ENCODE results near the gene SHC4. TPM values are rescaled to one million over a fixed set of nuclear protein-coding genes. Genes with fewer than 3 reads are reported as not detected.

SHC4 gene
- total RNA-seq, 1 experiment from 2014 or later, result 0.26 TPM

DNA sequence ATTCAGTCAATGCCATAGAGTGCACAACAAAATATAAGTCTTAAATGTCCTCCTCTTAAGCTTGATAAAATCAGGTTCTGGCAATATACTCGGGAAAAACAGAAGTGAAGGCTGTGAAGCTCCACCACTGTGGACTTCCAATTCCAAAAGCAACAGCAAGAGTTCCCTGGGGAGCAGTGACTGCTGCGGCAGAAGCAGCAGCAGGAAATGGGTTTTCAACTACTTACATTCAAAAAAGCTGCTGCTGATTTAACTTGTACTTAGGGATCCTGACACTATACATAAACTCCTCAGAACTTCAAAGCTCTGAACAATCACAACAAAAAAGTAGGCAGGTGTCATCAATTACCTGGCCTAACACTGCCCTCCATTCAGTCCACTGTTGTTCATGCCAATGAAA lies 157.6 kb downstream of the SHC4 start:
- ChIA-PET CTCF (interaction anchor here (0.5 to 1.7 kb wide), 8 partner anchors 16 to 1223 kb away, joined by 3 to 8 read pairs (median 3); partner anchors contain the start of gene SHC4), POLR2A (interaction anchor here (1.1 kb wide), 3 partner anchors 10 to 267 kb away, joined by 3 read pairs; partner anchors contain the start of gene FBN1)
- no peak for DNase-seq (ENCODE audit: unreplicated experiment)
- no peaks in the 10 kb centered on the region for H3K27me3 Mint-ChIP-seq (ENCODE audit: insufficient read depth, unreplicated experiment)
- peaks cover 12% of the 10 kb centered on the region for H3K36me3 Mint-ChIP-seq (ENCODE audit: insufficient read depth, unreplicated experiment)
- peaks cover 28% of the 10 kb centered on the region for H3K4me1 Mint-ChIP-seq (ENCODE audit: insufficient read depth, unreplicated experiment)
- TF ChIP-seq, protein P1, sequence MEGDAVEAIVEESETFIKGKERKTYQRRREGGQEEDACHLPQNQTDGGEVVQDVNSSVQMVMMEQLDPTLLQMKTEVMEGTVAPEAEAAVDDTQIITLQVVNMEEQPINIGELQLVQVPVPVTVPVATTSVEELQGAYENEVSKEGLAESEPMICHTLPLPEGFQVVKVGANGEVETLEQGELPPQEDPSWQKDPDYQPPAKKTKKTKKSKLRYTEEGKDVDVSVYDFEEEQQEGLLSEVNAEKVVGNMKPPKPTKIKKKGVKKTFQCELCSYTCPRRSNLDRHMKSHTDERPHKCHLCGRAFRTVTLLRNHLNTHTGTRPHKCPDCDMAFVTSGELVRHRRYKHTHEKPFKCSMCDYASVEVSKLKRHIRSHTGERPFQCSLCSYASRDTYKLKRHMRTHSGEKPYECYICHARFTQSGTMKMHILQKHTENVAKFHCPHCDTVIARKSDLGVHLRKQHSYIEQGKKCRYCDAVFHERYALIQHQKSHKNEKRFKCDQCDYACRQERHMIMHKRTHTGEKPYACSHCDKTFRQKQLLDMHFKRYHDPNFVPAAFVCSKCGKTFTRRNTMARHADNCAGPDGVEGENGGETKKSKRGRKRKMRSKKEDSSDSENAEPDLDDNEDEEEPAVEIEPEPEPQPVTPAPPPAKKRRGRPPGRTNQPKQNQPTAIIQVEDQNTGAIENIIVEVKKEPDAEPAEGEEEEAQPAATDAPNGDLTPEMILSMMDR (IDR thresholded peaks at IDR 0.05; ENCODE audit: unreplicated experiment), result no peak
- H3K9me3 Mint-ChIP-seq (ENCODE audit: unreplicated experiment), result no peaks in the 10 kb centered on the region
- H3K4me3 Mint-ChIP-seq (ENCODE audit: unreplicated experiment), result no peak overlapping the region
- BruUV-seq (replicated peaks), result no TSS peak
- no peak overlapping the region for H3K27ac Mint-ChIP-seq (ENCODE audit: low read depth, unreplicated experiment)
- intact Hi-C loops (cut with micrococcal nuclease), result no loop called here

DNA sequence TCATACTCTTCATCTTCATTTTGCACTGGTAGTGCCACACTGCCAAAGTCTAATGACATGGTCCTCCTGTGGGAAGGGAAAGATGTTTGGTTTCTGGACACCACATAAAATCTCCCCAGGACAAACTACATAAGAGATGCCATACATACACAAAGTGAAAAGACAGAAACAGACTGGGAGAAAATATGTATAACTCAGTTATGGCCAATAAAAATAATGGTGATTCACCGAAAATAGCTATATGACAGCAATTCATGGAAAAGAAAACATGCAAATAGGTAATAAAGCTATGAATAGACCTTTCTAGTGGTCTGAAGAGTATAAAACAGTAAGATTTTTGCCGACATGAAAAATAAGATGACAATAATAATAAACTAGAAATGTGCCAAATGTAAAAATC lies 158.1 kb downstream of the SHC4 start:
- intact Hi-C loops (cut with micrococcal nuclease), result no loop called here
- H3K4me3 Mint-ChIP-seq (ENCODE audit: unreplicated experiment), result no peak overlapping the region
- DNase-seq (ENCODE audit: unreplicated experiment), result no peak
- POLR2A ChIA-PET, result interaction anchor here (1.1 kb wide), 3 partner anchors 10 to 267 kb away, joined by 3 read pairs; partner anchors contain the start of gene FBN1
- TF ChIP-seq, protein P1 (IDR thresholded peaks at IDR 0.05; ENCODE audit: unreplicated experiment), result no peak
- H3K36me3 Mint-ChIP-seq (ENCODE audit: insufficient read depth, unreplicated experiment), result peaks cover 12% of the 10 kb centered on the region
- no peak overlapping the region for H3K27ac Mint-ChIP-seq (ENCODE audit: low read depth, unreplicated experiment)
- BruUV-seq (replicated peaks), result no TSS peak
- peaks cover 28% of the 10 kb centered on the region for H3K4me1 Mint-ChIP-seq (ENCODE audit: insufficient read depth, unreplicated experiment)
- no peaks in the 10 kb centered on the region for H3K9me3 Mint-ChIP-seq (ENCODE audit: unreplicated experiment)
- H3K27me3 Mint-ChIP-seq (ENCODE audit: insufficient read depth, unreplicated experiment), result no peaks in the 10 kb centered on the region
- CTCF ChIA-PET, result interaction anchor here (0.5 to 1.7 kb wide), 7 partner anchors 16 to 1223 kb away, joined by 3 to 8 read pairs (median 3); no protein-coding TSS in a partner anchor

DNA sequence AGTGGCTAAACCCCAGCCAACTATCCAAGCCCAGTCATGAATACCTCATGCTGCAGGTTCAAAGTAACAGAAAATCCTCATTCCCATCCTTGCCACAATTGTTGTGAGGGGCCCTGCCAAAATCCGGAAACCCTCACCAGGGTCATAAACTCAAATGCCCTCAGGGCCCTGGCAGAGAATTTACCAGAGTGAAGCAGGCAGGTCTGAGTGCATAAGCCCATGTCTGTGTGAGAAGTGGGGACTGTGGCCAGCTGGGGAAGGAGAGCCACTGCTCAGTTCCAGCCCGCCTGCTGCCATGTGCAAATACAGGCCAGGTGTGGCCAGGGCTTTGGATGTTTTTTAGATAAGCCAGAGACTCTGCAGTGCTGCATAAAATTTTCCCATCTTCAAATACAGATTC lies 159.8 kb downstream of the SHC4 start:
- POLR2A ChIA-PET, result interaction anchor here (1.6 kb wide), 1 partner anchor 81 kb away, joined by 6 read pairs; no protein-coding TSS in a partner anchor
- H3K36me3 Mint-ChIP-seq (ENCODE audit: insufficient read depth, unreplicated experiment), result peaks cover 12% of the 10 kb centered on the region
- no peak overlapping the region for H3K4me3 Mint-ChIP-seq (ENCODE audit: unreplicated experiment)
- no peak overlapping the region for H3K27ac Mint-ChIP-seq (ENCODE audit: low read depth, unreplicated experiment)
- intact Hi-C loops (cut with micrococcal nuclease), result no loop called here
- DNase-seq (ENCODE audit: unreplicated experiment), result no peak
- TF ChIP-seq, protein P1 (IDR thresholded peaks at IDR 0.05; ENCODE audit: unreplicated experiment), result no peak
- H3K9me3 Mint-ChIP-seq (ENCODE audit: unreplicated experiment), result no peaks in the 10 kb centered on the region
- peaks cover 20% of the 10 kb centered on the region for H3K4me1 Mint-ChIP-seq (ENCODE audit: insufficient read depth, unreplicated experiment)
- no TSS peak for BruUV-seq (replicated peaks)
- CTCF ChIA-PET, result interaction anchor here (1.0 to 1.1 kb wide), 2 partner anchors 177 to 447 kb away, joined by 3 to 4 read pairs; no protein-coding TSS in a partner anchor
- no peaks in the 10 kb centered on the region for H3K27me3 Mint-ChIP-seq (ENCODE audit: insufficient read depth, unreplicated experiment)

DNA sequence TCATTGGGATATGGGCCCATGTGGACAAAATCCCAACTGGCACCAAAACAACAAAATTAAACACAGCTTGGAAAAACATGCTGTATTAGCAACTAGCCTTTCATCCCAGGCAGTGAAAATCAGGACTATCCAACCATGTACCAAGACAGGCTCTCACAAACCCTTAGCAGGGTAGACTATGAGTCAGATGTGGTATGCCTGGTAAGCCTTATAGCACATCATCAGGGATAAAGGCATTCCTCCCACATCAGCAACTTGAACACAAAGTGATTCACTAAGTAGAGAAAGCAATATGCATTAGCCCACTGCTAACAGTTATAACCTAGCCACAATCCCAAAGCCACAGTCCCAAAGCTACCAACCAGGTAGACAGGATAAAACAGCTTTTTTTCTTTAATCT lies 160.9 kb downstream of the SHC4 start:
- H3K4me1 Mint-ChIP-seq (ENCODE audit: insufficient read depth, unreplicated experiment), result peaks cover 18% of the 10 kb centered on the region
- no peaks in the 10 kb centered on the region for H3K27me3 Mint-ChIP-seq (ENCODE audit: insufficient read depth, unreplicated experiment)
- CTCF ChIA-PET, result interaction anchor here (0.6 to 3.4 kb wide), 14 partner anchors 9 to 463 kb away, joined by 3 to 57 read pairs (median 4); partner anchors contain the start of gene FBN1
- intact Hi-C loops (cut with micrococcal nuclease), result no loop called here
- H3K4me3 Mint-ChIP-seq (ENCODE audit: unreplicated experiment), result no peak overlapping the region
- POLR2A ChIA-PET, result interaction anchor here (0.7 to 5.1 kb wide), 3 partner anchors 8 to 353 kb away, joined by 3 to 22 read pairs (median 6); partner anchors contain the start of gene CEP152
- no peak overlapping the region for H3K27ac Mint-ChIP-seq (ENCODE audit: low read depth, unreplicated experiment)
- TF ChIP-seq, protein P1 (IDR thresholded peaks at IDR 0.05; ENCODE audit: unreplicated experiment), result no peak
- peak; percentile 41 for DNase-seq (ENCODE audit: unreplicated experiment)
- no peaks in the 10 kb centered on the region for H3K9me3 Mint-ChIP-seq (ENCODE audit: unreplicated experiment)
- BruUV-seq (replicated peaks), result no TSS peak
- H3K36me3 Mint-ChIP-seq (ENCODE audit: insufficient read depth, unreplicated experiment), result peaks cover 12% of the 10 kb centered on the region
